Embryonic facial prominence (tissue), 1 donor: ENCODE data around the gene PAQR9.

ENCODE experiments used
- DNase-seq: peaks from one replicate; pipeline ENCODE4 v3.0.0-alpha.2; 2016; ENCODE audit errors: extremely low spot score

Gene PAQR9

DNA sequence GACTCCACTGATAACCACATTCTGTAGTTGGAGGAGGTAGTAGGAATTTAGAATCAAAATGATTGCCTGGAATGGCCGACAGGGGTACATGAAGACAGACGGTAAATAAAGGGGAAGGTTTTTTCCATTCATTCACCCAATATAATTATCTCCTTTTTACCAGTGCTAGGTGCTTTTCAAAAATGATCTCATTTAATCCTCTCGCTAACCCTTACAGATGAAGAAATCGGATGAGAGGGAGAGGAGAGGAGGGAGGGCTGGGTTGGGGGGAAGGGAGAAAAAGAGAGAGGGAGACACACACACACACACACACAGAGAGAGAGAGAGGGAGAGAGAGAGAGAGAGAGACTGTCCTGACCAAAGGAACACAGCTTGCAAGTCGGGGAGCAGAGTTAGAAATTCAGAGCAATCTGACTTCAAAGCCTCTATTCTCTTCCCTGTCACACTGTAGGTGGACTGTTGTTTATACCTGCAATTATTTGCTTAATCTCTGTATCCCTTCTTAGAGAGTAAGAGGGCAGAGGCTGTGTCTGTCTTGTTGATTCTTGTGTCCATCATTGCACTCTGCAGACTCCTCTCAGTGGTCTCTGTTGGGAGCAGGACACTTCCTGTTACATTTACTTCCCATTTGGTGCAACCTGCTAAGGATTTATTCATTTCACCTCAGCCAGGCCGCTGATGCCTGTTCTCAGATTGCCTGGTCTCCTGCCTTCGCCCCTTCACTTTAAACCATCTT lies 18.7 kb upstream of the PAQR9 start:
- DNase-seq = no peak

DNA sequence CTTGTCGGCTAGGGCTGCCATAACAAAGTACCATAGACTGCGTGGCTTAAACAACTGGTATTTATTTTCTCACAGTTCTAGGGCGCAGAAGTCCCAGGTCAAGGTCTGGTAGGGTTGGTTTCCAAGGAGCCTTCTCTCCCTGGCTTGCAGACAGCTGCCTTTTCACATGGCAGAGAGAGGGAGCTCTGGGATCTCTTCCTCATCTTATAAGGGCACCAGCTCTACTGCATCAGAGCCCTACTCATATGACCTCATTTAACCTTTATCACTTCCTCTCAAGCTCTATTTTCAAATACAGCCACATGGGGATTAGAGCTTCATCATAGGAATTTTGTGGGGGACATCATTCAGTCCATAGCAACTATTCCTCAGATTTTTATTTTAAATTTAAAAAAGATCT lies 17.6 kb upstream of the PAQR9 start:
- no peak for DNase-seq

DNA sequence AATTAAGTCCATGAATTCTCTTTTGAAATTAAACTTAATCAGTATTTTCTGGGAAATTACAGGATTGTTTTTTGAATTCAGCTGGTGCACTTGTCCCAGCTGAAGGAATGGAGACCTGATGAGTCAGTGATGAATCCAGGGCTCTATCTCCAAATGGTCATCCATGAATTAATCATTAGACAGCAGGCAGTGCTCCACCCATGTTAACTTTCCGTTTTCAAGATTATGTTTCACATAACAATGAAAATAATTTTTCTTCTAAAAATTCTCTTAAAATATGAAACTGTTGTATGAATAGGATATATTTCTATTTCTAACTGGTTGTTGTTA lies 13.9 kb upstream of the PAQR9 start:
- no peak for DNase-seq

DNA sequence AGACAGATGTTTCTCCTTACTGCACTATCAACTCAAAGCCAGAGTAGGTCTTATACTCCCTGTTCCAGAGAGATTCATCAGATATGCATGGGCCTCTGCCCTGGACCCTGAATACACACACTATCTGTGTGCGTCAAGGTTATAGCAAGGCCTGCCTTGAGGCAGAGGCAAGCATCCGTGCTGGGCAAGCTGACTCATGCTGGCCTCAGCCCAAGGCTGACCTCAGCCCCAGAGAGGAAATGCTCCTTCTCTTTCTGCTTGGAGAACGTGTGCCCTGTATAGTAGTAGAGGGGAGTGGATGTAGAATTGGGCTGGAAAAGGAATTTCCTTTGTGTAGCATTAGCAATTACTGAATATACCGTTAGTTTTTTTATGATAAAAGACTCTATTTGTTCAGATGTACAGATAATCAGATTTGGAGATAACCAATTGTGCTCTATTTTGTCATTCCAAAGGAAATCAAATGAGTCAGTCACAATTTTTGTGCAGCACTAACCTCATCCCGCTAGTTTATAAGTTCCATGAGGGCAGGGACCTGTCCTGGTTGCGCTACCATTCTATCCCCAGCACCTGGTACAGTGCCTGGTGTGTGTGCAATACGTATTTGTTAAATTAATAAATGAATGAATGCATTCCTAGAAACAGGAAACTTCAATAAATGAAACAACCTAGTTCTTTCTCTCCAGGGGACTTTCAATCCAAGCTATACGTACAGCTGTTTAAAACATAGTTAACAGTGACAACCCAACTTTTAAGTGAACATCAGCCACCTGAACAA lies 13.3 kb upstream of the PAQR9 start:
- no peak for DNase-seq

DNA sequence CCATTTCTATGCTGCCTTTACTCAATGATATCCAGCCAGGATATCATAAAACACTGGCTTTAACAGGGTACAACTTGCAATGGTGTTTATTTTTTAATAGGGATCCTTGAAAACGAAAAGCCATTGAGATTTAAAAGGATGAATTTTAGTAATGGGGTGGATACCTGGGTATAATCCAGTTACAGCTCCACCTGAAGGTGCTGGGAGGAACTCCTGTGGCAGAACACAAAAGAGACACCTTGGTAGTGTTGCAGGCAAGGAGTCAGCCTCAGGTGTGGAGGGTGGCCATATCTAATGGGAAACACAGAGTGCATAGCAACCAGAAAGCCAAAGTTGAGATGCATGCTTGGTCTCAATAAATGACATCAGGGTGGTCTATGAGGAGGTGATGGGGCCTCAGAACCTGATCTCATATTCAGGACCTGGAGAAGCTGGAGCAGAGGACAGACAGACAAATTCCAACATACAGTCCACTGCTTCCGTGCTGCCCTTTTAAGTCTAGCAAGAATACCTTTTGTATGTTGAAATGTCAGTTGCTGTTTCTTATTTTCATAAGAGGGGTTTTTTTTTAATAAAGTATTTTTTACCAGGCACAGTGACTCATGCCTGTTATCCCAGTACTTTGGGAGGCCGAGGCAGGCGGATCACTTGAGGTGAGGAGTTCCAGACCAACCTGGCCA lies 12.0 kb upstream of the PAQR9 start:
- no peak for DNase-seq

DNA sequence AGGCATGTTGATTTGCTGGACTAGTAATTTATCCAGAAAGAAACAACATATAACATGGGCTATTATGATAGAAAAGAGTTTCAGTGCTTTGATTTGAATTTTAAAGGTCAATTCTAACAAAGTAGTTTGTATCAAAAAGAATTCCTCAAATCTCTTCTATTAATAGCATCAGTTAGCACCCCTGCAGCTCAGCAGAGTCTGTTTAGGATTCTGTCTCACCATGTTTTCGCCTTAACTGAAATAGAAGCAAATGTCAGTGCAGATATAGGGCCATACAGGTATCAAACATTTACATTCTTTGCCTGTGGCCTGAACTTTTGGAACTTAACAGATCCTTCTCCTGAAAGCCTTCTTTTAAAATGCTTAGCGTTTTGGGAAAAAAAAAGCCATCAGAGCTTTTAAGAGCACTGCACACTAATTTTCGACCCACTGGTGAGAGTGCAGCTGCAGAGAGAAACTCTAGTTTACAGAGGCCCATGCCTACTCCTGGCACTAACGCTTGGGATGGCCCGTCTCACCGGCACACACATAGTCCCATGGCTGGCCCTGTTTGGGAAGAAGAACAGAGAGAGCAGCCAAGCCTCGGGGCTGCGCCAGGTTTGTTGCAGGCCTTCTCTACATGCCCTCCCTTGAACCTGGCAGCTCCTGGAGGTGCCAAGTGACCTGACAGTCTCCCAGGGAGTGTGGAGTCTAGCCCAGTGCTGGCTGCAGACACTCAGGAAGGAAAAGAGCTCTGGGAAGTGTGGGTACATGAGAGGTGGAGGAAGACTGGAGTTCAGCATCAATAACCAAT lies 9.9 kb upstream of the PAQR9 start:
- DNase-seq = no peak

DNA sequence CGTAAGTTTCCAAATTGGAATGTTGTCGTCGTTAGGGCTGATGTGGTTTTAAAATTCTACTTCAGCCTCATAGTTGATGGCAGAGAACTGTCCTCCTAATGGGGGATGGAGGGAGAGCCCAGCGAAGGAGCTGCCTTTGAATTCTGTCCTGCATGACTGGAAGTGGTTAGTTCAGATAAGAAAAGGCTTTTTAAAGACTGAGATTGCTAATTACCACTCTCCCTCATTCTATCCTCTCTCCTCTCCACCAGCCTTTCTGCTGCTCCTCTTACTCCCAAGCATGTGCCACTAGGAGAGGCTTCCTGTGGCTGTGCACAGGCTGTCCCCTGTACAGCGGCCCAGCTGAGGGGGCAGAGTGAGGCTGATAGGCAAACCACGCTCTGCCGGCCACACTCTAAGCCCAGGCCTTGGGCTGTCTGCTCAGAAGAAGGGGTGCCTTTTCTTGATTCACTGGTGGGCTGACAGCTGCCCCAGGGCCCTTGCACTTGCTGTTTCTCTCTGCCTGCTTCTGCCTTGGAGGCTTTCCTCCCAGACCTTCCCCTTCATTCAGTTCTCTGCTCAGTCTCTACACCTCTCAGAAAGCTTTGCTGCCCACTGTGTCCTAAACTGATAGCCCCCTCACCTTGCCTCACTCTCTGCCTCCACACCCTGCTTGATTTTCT lies 8.7 kb upstream of the PAQR9 start:
- DNase-seq = no peak

DNA sequence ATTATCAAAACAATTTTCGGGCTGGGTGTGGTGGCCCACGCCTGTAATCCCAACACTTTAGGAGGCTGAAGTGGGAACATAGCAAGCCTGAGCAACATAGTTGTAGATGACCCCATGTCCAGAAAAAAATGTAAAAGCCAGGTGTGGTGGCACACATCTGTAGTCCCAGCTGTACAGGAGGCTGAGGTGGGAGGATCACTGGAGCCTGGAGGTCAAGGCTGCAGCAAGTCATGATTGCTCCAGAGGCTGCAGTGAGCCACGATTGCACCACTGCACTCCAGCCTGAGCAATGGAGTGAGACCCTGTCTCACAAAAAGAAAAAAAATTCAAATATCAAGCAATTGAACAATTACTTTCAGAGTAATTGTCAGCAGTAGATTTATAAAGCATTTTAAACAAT lies 8.0 kb upstream of the PAQR9 start:
- no peak for DNase-seq

DNA sequence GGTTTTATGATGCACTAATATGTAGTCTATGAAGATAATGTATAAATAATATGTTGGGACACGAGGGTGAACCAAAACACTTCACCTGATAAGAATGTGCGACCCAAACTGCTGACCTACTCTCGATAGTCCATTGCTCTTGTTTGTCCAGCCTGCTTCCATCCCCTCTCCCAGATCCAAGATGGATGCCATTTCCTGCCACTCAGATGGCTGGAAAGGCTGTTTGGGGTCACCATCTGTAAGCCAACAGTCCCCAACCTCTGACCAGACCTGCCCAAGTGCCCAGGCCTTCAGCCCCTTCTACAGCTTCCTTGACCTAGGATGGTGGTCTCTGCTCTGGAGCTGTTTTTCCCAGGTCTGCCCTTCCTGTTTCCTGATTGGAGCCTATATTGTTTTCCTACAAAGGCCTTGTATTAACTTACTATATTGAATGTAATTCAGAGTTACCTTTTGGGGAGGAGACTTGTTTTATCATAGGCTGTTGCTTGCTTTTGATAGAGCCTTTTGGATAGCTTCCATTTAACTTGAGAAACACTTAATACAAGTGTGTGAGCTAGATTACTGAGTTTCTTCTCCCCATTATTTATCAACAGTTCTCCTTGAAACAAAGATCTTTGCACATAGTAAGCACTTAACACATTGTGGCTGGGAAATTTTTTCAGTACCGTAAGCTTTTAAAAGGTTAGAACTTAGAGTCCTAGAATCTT lies 5.0 kb upstream of the PAQR9 start:
- no peak for DNase-seq

DNA sequence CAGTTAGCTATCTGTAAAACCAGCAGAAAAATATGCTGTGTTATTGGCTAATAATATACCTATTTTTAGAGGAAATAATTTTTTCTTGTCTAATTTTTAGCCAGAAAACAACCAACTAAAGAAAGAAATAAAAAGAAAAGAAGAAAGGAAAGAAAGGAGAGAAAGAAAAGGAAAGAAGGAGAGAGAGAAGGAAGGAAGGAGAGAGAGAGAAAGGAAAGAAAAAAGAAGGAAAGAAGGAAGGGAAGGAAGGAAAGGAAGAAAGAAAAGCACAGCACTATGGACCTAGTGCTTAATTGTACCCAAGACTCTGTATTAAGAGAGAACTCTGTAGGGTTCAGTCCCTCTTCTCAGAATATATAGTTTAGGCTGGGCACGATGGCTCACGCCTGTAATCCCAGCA lies 3.3 kb upstream of the PAQR9 start:
- no peak for DNase-seq

DNA sequence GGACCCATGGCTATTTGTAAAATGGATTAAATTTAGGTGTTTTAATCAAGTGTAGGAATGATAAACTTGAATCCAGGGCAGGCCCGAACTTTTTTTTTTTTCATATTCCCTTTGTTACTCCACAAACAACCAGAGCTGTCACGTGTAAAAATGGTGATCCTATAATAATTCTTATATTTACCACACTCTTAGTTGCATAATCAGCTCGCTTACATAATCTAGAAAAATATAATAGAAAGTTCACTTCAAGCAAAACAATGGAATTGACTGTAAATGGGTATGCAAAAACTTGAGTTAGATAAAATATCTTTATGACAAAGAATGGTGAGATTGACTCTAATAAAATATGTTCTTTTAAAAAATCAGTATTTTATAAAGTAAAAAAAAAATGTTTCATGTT lies 2.1 kb upstream of the PAQR9 start:
- no peak for DNase-seq

DNA sequence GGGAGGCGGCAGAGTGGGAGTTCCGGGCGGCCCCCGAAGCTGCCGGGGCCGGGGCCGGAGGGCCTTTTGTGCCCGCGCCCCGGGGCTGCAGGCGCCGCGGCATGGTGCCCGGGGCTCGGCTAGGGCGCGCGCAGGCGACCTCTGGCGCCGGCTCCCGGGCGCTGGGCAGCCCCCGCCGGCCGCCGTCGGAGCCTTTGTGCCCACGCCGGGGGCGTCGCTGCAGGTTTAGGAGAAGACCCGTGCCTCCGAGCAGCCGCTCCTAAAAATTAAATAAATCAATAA lies 299 bp downstream of the PAQR9 start:
- no peak for DNase-seq

DNA sequence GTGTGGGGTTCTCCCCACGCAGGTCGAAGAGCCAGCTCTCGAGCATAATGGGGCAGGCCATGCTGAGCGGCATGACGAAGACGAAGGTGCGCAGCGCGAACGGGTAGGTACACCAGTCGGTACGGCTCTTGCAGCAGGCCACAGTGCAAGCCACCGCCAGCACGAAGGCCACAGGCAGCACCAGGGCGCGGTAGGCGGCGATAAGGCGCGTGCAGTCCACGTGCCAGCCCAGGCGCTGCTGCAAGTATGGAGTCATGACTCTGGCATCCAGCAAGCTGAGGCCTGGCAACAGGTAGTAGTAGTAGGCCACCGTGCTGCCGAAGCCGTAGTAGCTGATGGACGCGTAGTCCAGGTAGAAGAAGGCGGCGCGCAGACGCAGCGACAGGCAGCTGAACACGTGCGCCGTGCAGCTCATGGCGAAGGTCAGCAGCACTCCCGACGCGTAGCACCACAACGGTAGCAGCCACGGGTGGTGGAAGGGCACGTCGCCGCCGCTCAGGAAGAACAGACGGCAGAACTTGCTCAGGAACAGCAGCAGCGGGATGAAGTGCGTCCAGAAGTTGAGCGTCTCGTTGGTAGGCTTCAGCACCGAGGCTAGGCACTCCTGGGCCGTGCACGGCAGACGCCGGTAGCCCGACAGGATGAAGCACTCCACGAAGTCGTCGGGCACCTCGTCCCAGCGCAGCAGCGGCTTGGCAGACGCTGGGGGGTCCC lies 797 bp downstream of the PAQR9 start:
- no peak for DNase-seq

DNA sequence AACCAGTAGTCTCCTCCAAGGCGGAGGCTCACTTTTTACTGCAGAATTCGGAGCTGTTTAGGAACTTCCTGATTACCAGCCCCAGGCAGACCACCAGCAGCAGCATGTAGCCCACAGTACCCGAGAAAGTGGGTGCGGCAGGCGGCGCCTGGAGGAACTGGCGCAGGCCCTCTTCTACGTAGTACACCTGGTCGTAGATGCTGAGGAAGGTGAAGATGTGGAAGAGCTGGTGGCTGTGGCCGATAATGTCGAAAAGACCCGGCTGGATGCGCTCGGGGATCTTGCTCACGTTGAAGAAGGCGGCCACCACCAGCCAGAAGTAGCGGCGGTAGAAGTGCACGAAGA lies 1.3 kb downstream of the PAQR9 start:
- DNase-seq = no peak

DNA sequence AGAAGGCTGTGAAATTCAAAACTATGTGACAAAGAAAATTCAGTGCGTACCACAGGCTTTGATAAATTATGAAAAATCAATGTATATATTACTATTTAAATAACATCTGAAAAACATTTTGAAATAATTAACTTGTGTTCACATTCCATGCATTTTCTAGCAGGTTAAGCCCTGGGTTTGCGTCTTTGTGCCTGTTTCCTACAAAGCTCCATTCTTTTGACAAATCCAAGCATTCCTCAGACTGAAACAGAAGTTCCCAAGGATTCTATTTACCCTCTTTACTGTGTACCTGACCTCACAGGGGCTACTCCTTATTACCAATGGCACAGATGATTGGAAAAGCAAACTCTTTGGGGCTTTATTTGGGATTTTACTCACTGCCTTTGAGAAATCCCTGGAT lies 1.9 kb downstream of the PAQR9 start:
- DNase-seq = no peak

DNA sequence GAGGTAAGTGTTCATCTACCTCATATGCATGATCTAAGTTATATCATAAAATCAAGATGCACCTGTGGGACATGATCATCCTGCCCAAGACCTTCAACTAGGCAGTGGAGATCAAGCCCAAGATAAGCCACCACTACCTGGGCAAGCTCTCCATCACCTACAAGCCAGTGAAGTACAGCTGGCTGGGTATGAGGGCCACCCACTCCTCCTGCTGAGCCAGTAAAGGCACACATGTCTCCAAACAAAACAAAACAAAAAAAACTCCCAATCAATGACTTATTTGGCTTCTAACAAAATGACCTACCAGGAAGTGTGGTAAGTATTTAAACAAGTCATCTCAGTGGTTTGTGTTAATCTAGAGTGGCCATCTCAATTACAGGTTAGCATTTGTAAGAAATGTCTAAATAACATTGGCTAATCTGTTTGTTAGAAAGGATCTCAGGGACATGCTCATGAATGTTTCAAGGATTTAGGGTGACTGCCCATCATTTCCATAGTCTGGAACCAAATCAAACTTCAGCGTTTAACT lies 3.1 kb downstream of the PAQR9 start:
- no peak for DNase-seq

DNA sequence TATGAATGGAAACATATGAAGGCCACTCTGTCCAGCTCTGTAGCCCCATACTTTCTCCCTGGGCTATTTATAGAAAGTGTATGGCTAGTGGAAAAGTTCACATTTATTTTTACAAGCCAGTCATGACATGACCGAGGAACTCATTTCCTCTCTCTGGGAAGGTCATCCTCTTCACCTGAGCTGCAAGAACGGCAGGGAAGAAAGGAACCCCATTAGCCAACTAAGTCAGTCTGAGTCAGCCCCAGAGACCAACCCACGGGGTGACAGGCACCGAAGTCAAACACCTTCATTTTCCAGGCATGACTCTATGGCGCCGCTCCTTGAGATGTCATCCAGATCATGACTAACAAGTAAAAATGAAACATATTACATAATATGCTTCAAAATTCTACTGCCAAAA lies 4.8 kb downstream of the PAQR9 start:
- DNase-seq = no peak

DNA sequence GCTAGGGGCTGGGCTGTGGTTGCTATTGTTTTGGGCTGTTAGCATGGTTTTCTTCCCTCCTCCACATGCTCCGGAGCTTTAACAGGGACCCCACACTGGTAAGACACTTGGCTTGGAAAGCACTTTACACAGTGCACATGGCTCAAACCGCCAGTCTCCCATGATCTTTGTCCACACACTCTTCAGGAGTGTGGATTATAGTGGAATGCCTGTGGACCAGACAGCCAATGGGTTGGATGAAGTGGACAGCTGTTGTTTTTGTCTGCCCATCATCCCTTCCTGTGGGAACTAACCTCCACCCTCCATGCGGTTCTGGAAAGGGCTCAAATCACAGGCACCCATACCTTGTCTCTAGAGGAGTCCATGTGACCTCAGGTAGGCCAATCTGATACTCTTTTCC lies 10.0 kb downstream of the PAQR9 start:
- DNase-seq = no peak

DNA sequence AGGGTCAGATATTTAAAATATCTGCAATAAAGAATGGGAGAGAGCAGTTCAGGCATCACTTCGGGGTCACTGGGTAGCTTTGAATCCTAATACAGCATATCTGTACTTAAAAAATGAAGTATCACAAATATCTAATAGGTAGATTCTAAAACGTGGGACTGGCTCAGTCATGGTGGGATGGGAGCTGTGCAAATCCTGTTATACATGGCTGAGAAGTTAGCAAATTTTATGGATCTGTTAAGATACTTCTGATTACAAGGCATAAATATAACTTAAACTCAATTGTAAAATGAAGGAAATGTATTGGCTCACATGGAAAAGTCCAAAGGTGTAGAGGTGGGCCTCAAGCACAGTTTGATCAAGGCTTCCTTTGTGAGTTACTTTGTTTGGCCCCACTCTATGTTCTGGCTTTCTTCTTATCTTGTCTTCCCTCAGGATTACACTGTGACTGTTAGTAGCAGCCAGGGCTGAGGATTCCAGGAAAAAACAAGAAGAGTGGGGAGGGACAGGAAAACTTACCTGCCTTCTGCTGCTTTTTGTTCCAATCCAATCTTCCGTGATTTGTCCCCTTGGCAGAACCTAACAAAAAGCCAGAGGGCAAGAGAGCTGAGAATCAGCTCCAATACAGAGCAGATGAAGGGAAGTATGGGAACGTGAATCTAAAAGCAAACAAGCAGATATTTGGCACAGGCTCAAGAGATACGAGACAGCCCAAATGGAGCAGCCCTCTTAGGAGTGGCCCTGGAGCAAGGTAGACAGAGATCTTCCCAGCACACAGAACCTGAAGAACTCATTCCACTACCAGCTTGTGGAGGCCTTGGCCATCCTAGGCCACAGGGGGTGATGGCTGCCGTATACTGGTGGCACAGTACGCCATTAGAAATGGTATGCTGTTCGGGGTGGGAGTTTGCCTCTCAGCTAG lies 10.9 kb downstream of the PAQR9 start:
- DNase-seq = no peak

DNA sequence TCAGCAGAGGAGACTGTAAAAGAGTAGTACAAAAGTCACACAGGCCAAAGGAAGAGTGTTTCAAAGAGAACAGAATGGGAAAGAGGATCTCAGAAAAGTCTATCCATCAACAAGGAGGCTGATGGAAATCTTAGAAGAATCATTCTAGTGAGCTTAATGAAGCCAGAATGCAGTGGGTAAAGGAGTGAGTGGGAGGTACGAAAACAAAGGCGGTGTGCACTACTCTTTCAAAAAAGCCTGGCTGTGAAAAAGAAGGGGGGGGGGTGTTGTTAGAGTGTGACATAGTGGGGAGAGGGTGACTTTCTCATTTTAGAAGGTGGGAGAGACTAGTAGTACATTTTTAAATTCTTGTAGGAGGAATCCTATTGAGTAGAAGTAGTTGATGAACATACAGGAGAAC lies 11.7 kb downstream of the PAQR9 start:
- no peak for DNase-seq
